Sigmoid colon (tissue), 7 donors: ENCODE data around the gene BRIP1. TPM values are rescaled to one million over a fixed set of nuclear protein-coding genes. Genes with fewer than 3 reads are reported as not detected.

Experiments used
- DNase-seq: peaks from one replicate; pipeline ENCODE4 v3.0.0-alpha.2; 2019
- H3K27ac ChIP-seq, 4 donors: fragments of 200-600 bp; sonication (generic); one replicate each; pipeline ENCODE4 v1.5.1; 2016 to 2019; ENCODE audit warnings: mild to moderate bottlenecking in 1 of 4
- H3K27me3 ChIP-seq, 3 donors: fragments of 200-600 bp; sonication (generic); one replicate each; pipeline ENCODE4 v1.5.1; 2019; ENCODE audit warnings: mild to moderate bottlenecking in 1 of 3
- H3K36me3 ChIP-seq, 4 donors: fragments of 200-600 bp; sonication (generic); one replicate each; pipeline ENCODE4 v1.5.1; 2016 to 2019
- H3K4me1 ChIP-seq, 4 donors: fragments of 200-600 bp; sonication (generic); one replicate each; pipeline ENCODE4 v1.5.1; 2017 to 2019
- H3K4me3 ChIP-seq, 4 donors: fragments of 200-600 bp; sonication (generic); one replicate each; pipeline ENCODE4 v1.5.1; 2017 to 2019; ENCODE audit warnings: mild to moderate bottlenecking in 2 of 4, moderate library complexity in 1 of 4
- H3K9me3 ChIP-seq, 4 donors: fragments of 200-600 bp in 3 of 4; sonication (generic) in 3 of 4; one replicate each; pipeline versions ENCODE4 v1.5.1 to v1.6.1; 2013 to 2019
- EP300 ChIP-seq, 4 donors: sonication (generic); formaldehyde crosslinking; IDR thresholded peaks; one replicate each; pipeline ENCODE4 v1.6.1; 2017; ENCODE audit warnings: antibody characterized with exemption in 4 of 4
- POLR2A ChIP-seq, 2 donors: fragments of 450-650 bp; IDR thresholded peaks; one replicate each; pipeline ENCODE4 v1.6.1; 2016; ENCODE audit warnings: antibody characterized with exemption in 2 of 2, mild to moderate bottlenecking in 2 of 2, moderate library complexity in 2 of 2
- POLR2AphosphoS5 ChIP-seq, 4 donors: sonication (generic); formaldehyde crosslinking; IDR thresholded peaks; one replicate each; pipeline ENCODE4 v1.6.1; 2017; ENCODE audit warnings: antibody characterized with exemption in 4 of 4
- WGBS, 2 donors: extraction: QIAGEN DNeasy Blood & Tissue Kit; methylation state at CpG; one replicate each; pipeline ENCODE4 v1.1.7; 2013; 5-methylcytosine and 5-hydroxymethylcytosine counted together
- intact Hi-C: fragments of 100-400 bp; cut with DNase I; formaldehyde crosslinking; loops from one replicate; pipeline ENCODE4 v1.15.1; 2023
- polyA plus RNA-seq, 3 donors: library from polyadenylated mRNA; stranded (reverse); fragments of 200-250 nt; gene quantifications; one replicate each; pipeline ENCODE4 v1.2.3, GENCODE V29; 2013
- total RNA-seq, 4 donors: library from RNA; depleted of rRNA; stranded (reverse); fragments of >200 nt; gene quantifications; one replicate each; pipeline ENCODE4 v1.1.0, GENCODE V29; 2016
- TF ChIP-seq, protein P1 (sequence below), 4 experiments: fragments of 450-650 bp in 3 of 4; fragments of 200-600 bp in 1 of 4; IDR thresholded peaks; one replicate each; pipeline ENCODE4 v1.5.1; 2016 to 2019; ENCODE audit warnings: antibody characterized with exemption in 4 of 4, mild to moderate bottlenecking in 3 of 4, moderate library complexity in 2 of 4
- donor health status: healthy with polysubstance abuse.
- donor health status: Bipolar disorder and iron deficiency.
- donor health status: healthy.

BRIP1 gene
- total and polyA plus RNA-seq, 7 donors = under 0.01 to 1.5 (median 0.41) TPM; not detected in 1

DNA sequence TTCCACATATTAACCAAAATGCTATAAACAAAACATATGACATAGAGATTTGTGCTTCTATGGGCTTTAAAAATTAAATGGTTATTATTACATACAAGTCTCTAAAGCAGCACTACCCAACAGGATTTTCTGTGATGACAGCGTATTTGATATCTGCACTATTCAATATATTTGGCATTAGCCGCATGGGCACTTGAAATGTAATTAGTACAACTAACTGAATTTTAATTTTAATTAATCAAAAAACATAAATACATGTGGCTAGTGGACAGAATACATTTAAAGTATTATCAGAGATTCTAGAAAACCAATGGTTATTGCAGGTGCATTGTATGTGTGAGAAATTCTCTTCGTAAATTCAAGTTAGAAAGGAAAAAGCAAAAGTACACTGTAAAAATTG, 45.9 kb downstream of the BRIP1 start:
- intact Hi-C loops = no loop called here
- no peaks in the 10 kb centered on the region for H3K36me3 ChIP-seq
- DNase-seq = no peak
- no peaks in the 10 kb centered on the region for H3K27me3 ChIP-seq
- no peak overlapping the region for H3K4me3 ChIP-seq
- H3K27ac ChIP-seq = no peak overlapping the region
- no peaks in the 10 kb centered on the region for H3K4me1 ChIP-seq
- 97 to 99% methylated on average over 3 of the region's 3 CpGs for WGBS, 2 donors
- H3K9me3 ChIP-seq = no peaks in the 10 kb centered on the region
- no peak for TF ChIP-seq POLR2AphosphoS5 (IDR thresholded peaks at IDR 0.05)
- TF ChIP-seq POLR2A (IDR thresholded peaks at IDR 0.05) = no peak
- no peak for TF ChIP-seq EP300 (IDR thresholded peaks at IDR 0.05)
- TF ChIP-seq, protein P1, sequence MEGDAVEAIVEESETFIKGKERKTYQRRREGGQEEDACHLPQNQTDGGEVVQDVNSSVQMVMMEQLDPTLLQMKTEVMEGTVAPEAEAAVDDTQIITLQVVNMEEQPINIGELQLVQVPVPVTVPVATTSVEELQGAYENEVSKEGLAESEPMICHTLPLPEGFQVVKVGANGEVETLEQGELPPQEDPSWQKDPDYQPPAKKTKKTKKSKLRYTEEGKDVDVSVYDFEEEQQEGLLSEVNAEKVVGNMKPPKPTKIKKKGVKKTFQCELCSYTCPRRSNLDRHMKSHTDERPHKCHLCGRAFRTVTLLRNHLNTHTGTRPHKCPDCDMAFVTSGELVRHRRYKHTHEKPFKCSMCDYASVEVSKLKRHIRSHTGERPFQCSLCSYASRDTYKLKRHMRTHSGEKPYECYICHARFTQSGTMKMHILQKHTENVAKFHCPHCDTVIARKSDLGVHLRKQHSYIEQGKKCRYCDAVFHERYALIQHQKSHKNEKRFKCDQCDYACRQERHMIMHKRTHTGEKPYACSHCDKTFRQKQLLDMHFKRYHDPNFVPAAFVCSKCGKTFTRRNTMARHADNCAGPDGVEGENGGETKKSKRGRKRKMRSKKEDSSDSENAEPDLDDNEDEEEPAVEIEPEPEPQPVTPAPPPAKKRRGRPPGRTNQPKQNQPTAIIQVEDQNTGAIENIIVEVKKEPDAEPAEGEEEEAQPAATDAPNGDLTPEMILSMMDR (IDR thresholded peaks at IDR 0.05) = no peak

DNA sequence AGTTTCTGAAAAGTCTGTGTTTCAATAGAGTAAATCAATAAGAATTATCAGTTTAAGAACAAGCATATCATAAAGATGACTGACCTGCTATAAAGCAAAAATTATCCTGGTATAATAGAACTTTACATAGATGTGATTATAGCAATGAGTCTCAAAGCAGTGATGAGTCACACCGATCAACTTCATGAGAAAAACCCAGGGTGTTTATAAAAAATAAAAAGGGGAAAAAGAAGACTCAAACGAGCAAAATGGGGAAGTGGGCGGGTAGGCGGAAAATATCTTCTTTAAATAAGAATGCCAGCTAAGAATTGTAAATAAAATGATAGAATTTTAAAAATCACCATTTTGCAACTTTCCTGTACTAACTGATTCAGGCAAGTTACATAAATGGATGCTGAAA, 46.8 kb downstream of the BRIP1 start:
- Histone ChIP-seq H3K4me3 (no peak overlapping the region), H3K27ac (no peak overlapping the region), H3K36me3 (no peaks in the 10 kb centered on the region), H3K9me3 (no peaks in the 10 kb centered on the region), H3K4me1 (no peaks in the 10 kb centered on the region), H3K27me3 (no peaks in the 10 kb centered on the region)
- intact Hi-C loops = no loop called here
- WGBS, 2 donors = 55 to 69% methylated on average over 4 of the region's 4 CpGs
- no peak for TF ChIP-seq POLR2AphosphoS5 (IDR thresholded peaks at IDR 0.05)
- no peak for TF ChIP-seq POLR2A (IDR thresholded peaks at IDR 0.05)
- TF ChIP-seq, protein P1 (IDR thresholded peaks at IDR 0.05) = no peak
- no peak for TF ChIP-seq EP300 (IDR thresholded peaks at IDR 0.05)
- no peak for DNase-seq

GRCh38 chr17:61815863-61816503, 47.3 kb downstream of the BRIP1 start:
- Histone ChIP-seq H3K9me3 (no peaks in the 10 kb centered on the region), H3K36me3 (no peaks in the 10 kb centered on the region), H3K4me3 (no peak overlapping the region), H3K27ac (no peak overlapping the region), H3K4me1 (no peaks in the 10 kb centered on the region), H3K27me3 (no peaks in the 10 kb centered on the region)
- WGBS, 2 donors = 51 to 64% methylated on average over 5 of the region's 5 CpGs
- no peak for DNase-seq
- intact Hi-C loops = no loop called here
- no peak for TF ChIP-seq EP300 (IDR thresholded peaks at IDR 0.05)
- no peak for TF ChIP-seq POLR2AphosphoS5 (IDR thresholded peaks at IDR 0.05)
- TF ChIP-seq, protein P1 (IDR thresholded peaks at IDR 0.05) = no peak
- no peak for TF ChIP-seq POLR2A (IDR thresholded peaks at IDR 0.05)

- intact Hi-C loops = no loop called here
- no peaks in the 10 kb centered on the region for H3K4me1 ChIP-seq
- H3K27me3 ChIP-seq = no peaks in the 10 kb centered on the region
- H3K36me3 ChIP-seq = no peaks in the 10 kb centered on the region
- no peak overlapping the region for H3K4me3 ChIP-seq
- no peaks in the 10 kb centered on the region for H3K9me3 ChIP-seq
- no peak for DNase-seq
- H3K27ac ChIP-seq = no peak overlapping the region
- no peak for TF ChIP-seq POLR2A (IDR thresholded peaks at IDR 0.05)
- TF ChIP-seq, protein P1 (IDR thresholded peaks at IDR 0.05) = no peak
- no peak for TF ChIP-seq POLR2AphosphoS5 (IDR thresholded peaks at IDR 0.05)
- TF ChIP-seq EP300 (IDR thresholded peaks at IDR 0.05) = no peak
- WGBS, 2 donors = 89 to 92% methylated on average over 1 of the region's 1 CpG
Observed at GRCh38 chr17:61814485-61814884, 48.8 kb downstream of the BRIP1 start.

DNA sequence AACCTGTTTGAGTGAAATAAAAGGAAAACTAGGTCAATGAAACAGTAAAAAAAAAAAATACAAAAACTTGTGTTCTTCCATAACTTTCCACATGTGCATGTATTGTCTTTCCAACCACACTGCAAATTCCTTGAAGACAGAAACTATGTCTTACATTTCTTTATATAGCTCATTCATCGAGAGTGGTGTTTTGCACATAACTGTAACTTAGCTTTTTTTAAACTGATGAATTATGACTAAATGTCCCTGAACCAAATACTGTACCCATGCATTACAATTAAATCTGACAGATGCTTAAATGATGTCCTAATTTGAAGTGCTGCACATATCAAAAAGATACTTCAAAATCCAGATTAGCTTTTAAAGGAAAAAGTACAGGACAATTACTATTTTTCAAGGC, 50.1 kb downstream of the BRIP1 start:
- DNase-seq = no peak
- no peaks in the 10 kb centered on the region for H3K36me3 ChIP-seq
- no peak overlapping the region for H3K4me3 ChIP-seq
- no peaks in the 10 kb centered on the region for H3K27me3 ChIP-seq
- no peak overlapping the region for H3K27ac ChIP-seq
- no peaks in the 10 kb centered on the region for H3K9me3 ChIP-seq
- H3K4me1 ChIP-seq = no peaks in the 10 kb centered on the region
- WGBS, 2 donors = 89 to 98% methylated on average over 1 of the region's 1 CpG
- TF ChIP-seq POLR2A (IDR thresholded peaks at IDR 0.05) = no peak
- TF ChIP-seq EP300 (IDR thresholded peaks at IDR 0.05) = no peak
- TF ChIP-seq, protein P1 (IDR thresholded peaks at IDR 0.05) = no peak
- TF ChIP-seq POLR2AphosphoS5 (IDR thresholded peaks at IDR 0.05) = no peak
- intact Hi-C loops = no loop called here
